Stomach (tissue), 4 donors: ENCODE measurements around the gene CST7.

Experiments
- CTCF ChIP-seq, 7 experiments: fragments of 450-650 bp in 4 of 7; fragments of 200-600 bp in 3 of 7; sonication (generic) in 3 of 7; IDR thresholded peaks; one replicate each; pipeline ENCODE4 v1.5.1; 2016 to 2019; ENCODE audit warnings: antibody characterized with exemption in 7 of 7, control low read depth in 2 of 7, mild to moderate bottlenecking in 1 of 7
- EP300 ChIP-seq: sonication (generic); formaldehyde crosslinking; IDR thresholded peaks from one replicate; pipeline ENCODE4 v1.6.1; 2017; ENCODE audit warnings: antibody characterized with exemption
- POLR2A ChIP-seq, 4 donors: fragments of 450-650 bp; IDR thresholded peaks; one replicate each; pipeline ENCODE4 v1.6.1; 2016; ENCODE audit warnings: antibody characterized with exemption in 4 of 4, control low read depth in 2 of 4, mild to moderate bottlenecking in 1 of 4, moderate library complexity in 1 of 4
- POLR2AphosphoS5 ChIP-seq, 3 donors: sonication (generic); formaldehyde crosslinking; IDR thresholded peaks; one replicate each; pipeline ENCODE4 v1.6.1; 2016; ENCODE audit warnings: antibody characterized with exemption in 3 of 3

- TF ChIP-seq CTCF (IDR thresholded peaks at IDR 0.05) (no peak), POLR2A (IDR thresholded peaks at IDR 0.05) (no peak), POLR2AphosphoS5 (IDR thresholded peaks at IDR 0.05) (no peak), EP300 (no peak)
These were observed 23.3 kb downstream of the CST7 start for GRCh38 chr20:24972341-24972740.
